OCI-LY7 (cell line): Measurements from ENCODE around the gene CD3G. TPM values are rescaled to one million over a fixed set of nuclear protein-coding genes. Genes with fewer than 3 reads are reported as not detected.

Experiments used
- BruUV-seq: library from RNA; stranded (reverse); fragments of 400-500 nt; replicated peaks from 2 replicates; lab custom pipeline; 2021; lab: Mats Ljungman, UMichigan
- CTCF ChIA-PET: fragments of 300-600 bp; sonication (Branson Sonifier 250); formaldehyde crosslinking; loops from one replicate; lab custom pipeline; 2022; ENCODE audit warnings: antibody characterized with exemption; ENCODE audit not compliant: unreplicated experiment; lab: Charles Lee
- POLR2A ChIA-PET: fragments of 300-600 bp; sonication (Branson Sonifier 250); formaldehyde crosslinking; loops from one replicate; lab custom pipeline; 2022; ENCODE audit warnings: antibody characterized with exemption; lab: Charles Lee
- DNase-seq: peaks from one replicate; pipeline ENCODE4 v3.0.0-alpha.2; 2015; ENCODE audit warnings: low spot score
- H2AFZ ChIP-seq: fragments of 200-600 bp; sonication (generic), shearing (Covaris generic); 2 replicates; pipeline ENCODE4 v1.6.1; 2014; ENCODE audit warnings: mild to moderate bottlenecking, antibody characterized with exemption, low read length, moderate library complexity
- H3K27ac ChIP-seq: fragments of 200-600 bp; sonication (generic); 2 replicates; pipeline ENCODE4 v1.5.1; 2014; ENCODE audit warnings: mixed run types, low read depth, mild to moderate bottlenecking, moderate library complexity, low read length, inconsistent platforms; ENCODE audit not compliant: poor library complexity, severe bottlenecking
- H3K36me3 ChIP-seq: fragments of 200-600 bp; sonication (generic); 2 replicates; pipeline ENCODE4 v1.6.1; 2014; ENCODE audit warnings: mild to moderate bottlenecking, antibody characterized with exemption, low read length, moderate library complexity, mixed read lengths; ENCODE audit not compliant: insufficient read depth
- H3K4me1 ChIP-seq: fragments of 200-600 bp; sonication (generic); 2 replicates; pipeline ENCODE4 v1.5.1; 2014; ENCODE audit warnings: mild to moderate bottlenecking, low read length; ENCODE audit not compliant: insufficient read depth, poor library complexity, severe bottlenecking
- H3K4me2 ChIP-seq: fragments of 200-600 bp; sonication (generic); 2 replicates; pipeline ENCODE4 v1.6.1; 2014; ENCODE audit warnings: mild to moderate bottlenecking, low read length
- H3K4me3 ChIP-seq: fragments of 200-600 bp; sonication (generic); 2 replicates; pipeline ENCODE4 v1.5.1; 2014; ENCODE audit warnings: mild to moderate bottlenecking, low read depth, low read length; ENCODE audit not compliant: poor library complexity, severe bottlenecking
- H3K79me2 ChIP-seq: fragments of 200-600 bp; sonication (generic); 2 replicates; pipeline ENCODE4 v1.6.1; 2016; ENCODE audit warnings: low read depth, mild to moderate bottlenecking, low read length, moderate library complexity, mixed read lengths; ENCODE audit not compliant: insufficient read depth
- H3K9me2 ChIP-seq: fragments of 200-600 bp; sonication (generic); 2 replicates; pipeline ENCODE4 v1.6.1; 2016; ENCODE audit warnings: mild to moderate bottlenecking, low read length, mixed read lengths; ENCODE audit not compliant: insufficient read depth
- H3K9me3 ChIP-seq: fragments of 200-600 bp; sonication (generic); 2 replicates; pipeline ENCODE4 v1.6.1; 2014; ENCODE audit warnings: mild to moderate bottlenecking, mixed run types, low read length, mixed read lengths
- H4K20me1 ChIP-seq: fragments of 200-600 bp; sonication (generic); 2 replicates; pipeline ENCODE4 v1.6.1; 2014; ENCODE audit warnings: mild to moderate bottlenecking, antibody characterized with exemption, low read length, moderate library complexity, mixed read lengths; ENCODE audit not compliant: insufficient read depth
- EZH2phosphoT487 ChIP-seq: fragments of 200-600 bp; sonication (generic); IDR thresholded peaks from 2 replicates; pipeline ENCODE4 v1.6.1; 2018; ENCODE audit warnings: low read depth, borderline replicate concordance, mild to moderate bottlenecking, mixed run types, antibody characterized with exemption, low read length, moderate library complexity, mixed read lengths
- intact Hi-C: fragments of 100-400 bp; cut with micrococcal nuclease; formaldehyde crosslinking; loops from one replicate; pipeline ENCODE4 v1.10.0; 2022; ENCODE audit not compliant: unreplicated experiment
- total RNA-seq, 2 experiments: library from RNA; depleted of rRNA in 1 of 2; stranded (reverse); fragments of >200 nt in 1 of 2; shearing (Covaris generic) in 1 of 2; gene quantifications; 2 replicates each; pipeline ENCODE4 v1.2.3, GENCODE V29; 2014 to 2022
- TF ChIP-seq, protein P1 (sequence below): fragments of 200-600 bp; sonication (generic); conservative IDR thresholded peaks from 2 replicates; pipeline ENCODE4 v1.5.1; 2014; ENCODE audit warnings: mild to moderate bottlenecking, antibody characterized with exemption, low read length, moderate library complexity, mixed read lengths

The CD3G gene
- total RNA-seq, 2 experiments from 2014 or later, result not detected

DNA sequence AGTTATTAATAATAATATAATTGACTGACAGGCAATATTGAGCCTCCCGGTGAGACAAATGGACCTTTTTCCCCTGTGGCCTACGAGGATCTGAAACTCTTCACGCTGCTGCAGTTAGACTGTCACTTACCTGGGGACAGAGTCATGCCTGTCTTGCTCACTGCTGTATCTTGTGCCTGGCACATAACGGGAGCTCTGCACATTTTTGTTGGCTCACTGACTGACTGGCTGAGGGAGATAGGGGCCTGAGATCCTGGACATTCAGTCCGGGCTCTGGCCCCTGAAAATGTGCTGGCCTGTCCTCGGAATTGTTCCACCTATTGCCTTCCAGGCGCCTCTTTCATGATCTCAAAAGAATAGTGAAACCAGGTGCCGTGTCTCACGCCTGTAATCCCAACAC, 896 bp upstream of the CD3G start:
- H3K4me3 ChIP-seq, result no peak overlapping the region

DNA sequence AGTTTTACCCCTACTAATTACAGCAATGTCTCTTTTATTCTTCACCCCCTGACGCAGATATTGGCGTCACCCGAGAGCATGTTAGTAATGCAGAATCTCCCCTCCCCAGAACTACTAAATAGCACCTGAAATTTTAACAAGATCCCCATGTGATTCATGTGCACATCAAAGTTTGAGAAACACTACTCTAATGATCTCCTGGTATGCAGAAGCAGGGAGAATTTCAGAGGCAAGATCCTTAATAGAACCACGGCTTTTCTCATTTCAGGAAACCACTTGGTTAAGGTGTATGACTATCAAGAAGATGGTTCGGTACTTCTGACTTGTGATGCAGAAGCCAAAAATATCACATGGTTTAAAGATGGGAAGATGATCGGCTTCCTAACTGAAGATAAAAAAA, 5.3 kb downstream of the CD3G start:
- TF ChIP-seq EZH2phosphoT487, result no peak
- TF ChIP-seq, protein P1, sequence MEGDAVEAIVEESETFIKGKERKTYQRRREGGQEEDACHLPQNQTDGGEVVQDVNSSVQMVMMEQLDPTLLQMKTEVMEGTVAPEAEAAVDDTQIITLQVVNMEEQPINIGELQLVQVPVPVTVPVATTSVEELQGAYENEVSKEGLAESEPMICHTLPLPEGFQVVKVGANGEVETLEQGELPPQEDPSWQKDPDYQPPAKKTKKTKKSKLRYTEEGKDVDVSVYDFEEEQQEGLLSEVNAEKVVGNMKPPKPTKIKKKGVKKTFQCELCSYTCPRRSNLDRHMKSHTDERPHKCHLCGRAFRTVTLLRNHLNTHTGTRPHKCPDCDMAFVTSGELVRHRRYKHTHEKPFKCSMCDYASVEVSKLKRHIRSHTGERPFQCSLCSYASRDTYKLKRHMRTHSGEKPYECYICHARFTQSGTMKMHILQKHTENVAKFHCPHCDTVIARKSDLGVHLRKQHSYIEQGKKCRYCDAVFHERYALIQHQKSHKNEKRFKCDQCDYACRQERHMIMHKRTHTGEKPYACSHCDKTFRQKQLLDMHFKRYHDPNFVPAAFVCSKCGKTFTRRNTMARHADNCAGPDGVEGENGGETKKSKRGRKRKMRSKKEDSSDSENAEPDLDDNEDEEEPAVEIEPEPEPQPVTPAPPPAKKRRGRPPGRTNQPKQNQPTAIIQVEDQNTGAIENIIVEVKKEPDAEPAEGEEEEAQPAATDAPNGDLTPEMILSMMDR, result no peak
- Histone ChIP-seq H3K4me2 (no peak overlapping the region), H3K9me2 (no peaks in the 10 kb centered on the region), H3K4me1 (peaks cover 20% of the 10 kb centered on the region), H3K79me2 (no peaks in the 10 kb centered on the region), H3K4me3 (no peak overlapping the region), H2AFZ (peak overlapping the region; percentile 60), H4K20me1 (no peaks in the 10 kb centered on the region), H3K36me3 (no peaks in the 10 kb centered on the region), H3K27ac (no peak overlapping the region), H3K9me3 (no peaks in the 10 kb centered on the region)
- ChIA-PET POLR2A (no interaction called here), CTCF (interaction anchor here (1.1 kb wide), 1 partner anchor 53 kb away, joined by 6 read pairs; no protein-coding TSS in a partner anchor)
- intact Hi-C loops, result no loop called here
- BruUV-seq, result no TSS peak
- no peak for DNase-seq

More for the DNA sequence above, 896 bp upstream of the CD3G start:
- H3K27ac ChIP-seq, result no peak overlapping the region
- H3K9me2 ChIP-seq, result no peaks in the 10 kb centered on the region
- no peaks in the 10 kb centered on the region for H3K79me2 ChIP-seq
- no peaks in the 10 kb centered on the region for H3K36me3 ChIP-seq
- H2AFZ ChIP-seq, result no peak overlapping the region
- H3K4me2 ChIP-seq, result no peak overlapping the region
- ChIA-PET CTCF (no interaction called here), POLR2A (no interaction called here)
- peaks cover 41% of the 10 kb centered on the region for H3K4me1 ChIP-seq
- DNase-seq, result no peak
- no peaks in the 10 kb centered on the region for H3K9me3 ChIP-seq
- TF ChIP-seq, protein P1, result no peak
- no peak for TF ChIP-seq EZH2phosphoT487
- H4K20me1 ChIP-seq, result no peaks in the 10 kb centered on the region
- no TSS peak for BruUV-seq
- intact Hi-C loops, result no loop called here

DNA sequence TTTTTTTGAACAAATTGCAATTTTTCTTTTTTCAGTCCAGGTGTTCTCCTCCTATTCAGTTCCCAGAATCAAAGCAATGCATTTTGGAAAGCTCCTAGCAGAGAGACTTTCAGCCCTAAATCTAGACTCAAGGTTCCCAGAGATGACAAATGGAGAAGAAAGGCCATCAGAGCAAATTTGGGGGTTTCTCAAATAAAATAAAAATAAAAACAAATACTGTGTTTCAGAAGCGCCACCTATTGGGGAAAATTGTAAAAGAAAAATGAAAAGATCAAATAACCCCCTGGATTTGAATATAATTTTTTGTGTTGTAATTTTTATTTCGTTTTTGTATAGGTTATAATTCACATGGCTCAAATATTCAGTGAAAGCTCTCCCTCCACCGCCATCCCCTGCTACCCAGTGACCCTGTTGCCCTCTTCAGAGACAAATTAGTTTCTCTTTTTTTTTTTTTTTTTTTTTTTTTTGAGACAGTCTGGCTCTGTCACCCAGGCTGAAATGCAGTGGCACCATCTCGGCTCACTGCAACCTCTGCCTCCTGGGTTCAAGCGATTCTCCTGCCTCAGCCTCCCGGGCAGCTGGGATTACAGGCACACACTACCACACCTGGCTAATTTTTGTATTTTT, 9.1 kb downstream of the CD3G start:
- Histone ChIP-seq H3K4me2 (0 out of 2 replicates have a peak overlapping the region, but pooled peaks have one; percentile 9), H3K27ac (no peak overlapping the region), H3K9me2 (no peaks in the 10 kb centered on the region), H3K79me2 (no peaks in the 10 kb centered on the region), H3K4me1 (peaks cover 5% of the 10 kb centered on the region), H2AFZ (peak overlapping the region; percentile 65), H3K4me3 (no peak overlapping the region), H3K9me3 (no peaks in the 10 kb centered on the region), H4K20me1 (no peaks in the 10 kb centered on the region), H3K36me3 (no peaks in the 10 kb centered on the region)
- DNase-seq, result peak; percentile 60
- TF ChIP-seq EZH2phosphoT487, result no peak
- TF ChIP-seq, protein P1, result peak; percentile 92
- intact Hi-C loops, result loop anchor here (1.0 to 5.0 kb wide), 3 partner anchors 57 to 155 kb away; no protein-coding TSS in a partner anchor
- no TSS peak for BruUV-seq
- ChIA-PET CTCF (interaction anchor here (1.1 to 1.3 kb wide), 2 partner anchors 77 to 155 kb away, joined by 3 to 5 read pairs; no protein-coding TSS in a partner anchor), POLR2A (no interaction called here)
